ENCODE data around the gene FCRLA.
A peak's percentile ranks its signal among the peaks of the same experiment; 100 is the strongest.
"Not testable (repeated sequence)": the region's sequence is repeated elsewhere in the genome, so short reads cannot be mapped to it uniquely, and the experiment has no call there.

Gene FCRLA

GRCh38 chr1:161706482-161707347 is at the start of gene FCRLA:
TSS of gene FCRLA (plus strand) at chr1:161707229. CDS start at chr1:161707265, 36 bp downstream.
- no peak for TF ChIP-seq CTCF (IDR thresholded peaks at IDR 0.05; ENCODE audit: borderline replicate concordance, control extremely low read depth, extremely low read depth, insufficient read depth, missing control alignments)
- peak; percentile 60 for DNase-seq (ENCODE audit: low spot score)
- in situ Hi-C loops (cut with MboI; ENCODE audit: low sequenced_read_pairs, unreplicated experiment) = no loop called here

- in situ Hi-C loops (cut with MboI; ENCODE audit: low sequenced_read_pairs, unreplicated experiment); DNase-seq (ENCODE audit: low spot score): not testable (repeated sequence)
Observed at GRCh38 chr1:161658524-161658923, 48.5 kb upstream of the FCRLA start.

GRCh38 chr1:161661660-161662311 is 45.2 kb upstream of the FCRLA start:
- DNase-seq (ENCODE audit: low spot score); in situ Hi-C loops (cut with MboI; ENCODE audit: low sequenced_read_pairs, unreplicated experiment): not testable (repeated sequence)

GRCh38 chr1:161662684-161663339 is 44.2 kb upstream of the FCRLA start, which contains the start of gene FCGR2B:
TSS of gene FCGR2B (plus strand) at chr1:161663143. CDS start at chr1:161663242, 99 bp downstream.
- in situ Hi-C loops (cut with MboI; ENCODE audit: low sequenced_read_pairs, unreplicated experiment) = not testable (repeated sequence)

GRCh38 chr1:161663569-161663968 is 43.5 kb upstream of the FCRLA start:
- DNase-seq (ENCODE audit: low spot score); in situ Hi-C loops (cut with MboI; ENCODE audit: low sequenced_read_pairs, unreplicated experiment): not testable (repeated sequence)

More at GRCh38 chr1:161662684-161663339, 44.2 kb upstream of the FCRLA start, which contains the start of gene FCGR2B:
- DNase-seq (ENCODE audit: low spot score) = not testable (repeated sequence)

GRCh38 chr1:161664689-161665088 is 42.3 kb upstream of the FCRLA start:
- DNase-seq (ENCODE audit: low spot score); in situ Hi-C loops (cut with MboI; ENCODE audit: low sequenced_read_pairs, unreplicated experiment): not testable (repeated sequence)

- DNase-seq (ENCODE audit: low spot score); in situ Hi-C loops (cut with MboI; ENCODE audit: low sequenced_read_pairs, unreplicated experiment): not testable (repeated sequence)
Observed at GRCh38 chr1:161671045-161672020, 35.7 kb upstream of the FCRLA start.

- DNase-seq (ENCODE audit: low spot score); in situ Hi-C loops (cut with MboI; ENCODE audit: low sequenced_read_pairs, unreplicated experiment): not testable (repeated sequence)
Observed at GRCh38 chr1:161673437-161673836, 33.6 kb upstream of the FCRLA start.

- in situ Hi-C loops (cut with MboI; ENCODE audit: low sequenced_read_pairs, unreplicated experiment); DNase-seq (ENCODE audit: low spot score): not testable (repeated sequence)
Observed at GRCh38 chr1:161674447-161674846, 32.6 kb upstream of the FCRLA start.

GRCh38 chr1:161674908-161675307 is 32.1 kb upstream of the FCRLA start:
- DNase-seq (ENCODE audit: low spot score); in situ Hi-C loops (cut with MboI; ENCODE audit: low sequenced_read_pairs, unreplicated experiment): not testable (repeated sequence)

- DNase-seq (ENCODE audit: low spot score) = no peak
- in situ Hi-C loops (cut with MboI; ENCODE audit: low sequenced_read_pairs, unreplicated experiment) = no loop called here
- TF ChIP-seq CTCF (IDR thresholded peaks at IDR 0.05; ENCODE audit: borderline replicate concordance, control extremely low read depth, extremely low read depth, insufficient read depth, missing control alignments) = no peak
Observed at GRCh38 chr1:161676441-161676840, 30.6 kb upstream of the FCRLA start.
